Gastrocnemius medialis (tissue), 4 donors: ENCODE data around the gene KIAA0930. TPM values are rescaled to one million over a fixed set of nuclear protein-coding genes. Genes with fewer than 3 reads are reported as not detected.
A peak's percentile ranks its signal among the peaks of the same experiment; 100 is the strongest.

ENCODE experiments used
- ATAC-seq, 2 donors: fragments of 150-250 bp; one replicate each; pipeline ENCODE4 v1.9.1; 2016
- DNase-seq, 2 donors: peaks; one replicate each; pipeline ENCODE4 v3.0.0-alpha.2; 2019
- H3K27ac ChIP-seq, 4 donors: fragments of 200-600 bp; sonication (generic); 1 replicate in 1 of 4; 2 replicates in 3 of 4; pipeline ENCODE4 v1.5.1; 2016 to 2018; ENCODE audit warnings: mild to moderate bottlenecking in 2 of 4, moderate library complexity in 1 of 4
- H3K27me3 ChIP-seq, 3 donors: fragments of 200-600 bp; sonication (generic) in 2 of 3; 1 replicate in 1 of 3; 2 replicates in 2 of 3; pipeline versions ENCODE4 v1.5.1 to v1.6.0; 2016 to 2019; ENCODE audit warnings: mild to moderate bottlenecking in 1 of 3, moderate library complexity in 1 of 3
- H3K36me3 ChIP-seq, 2 donors: fragments of 200-600 bp; sonication (generic) in 1 of 2; one replicate each; pipeline ENCODE4 v1.5.1; 2017 to 2018
- H3K4me1 ChIP-seq, 2 donors: fragments of 200-600 bp; sonication (generic) in 1 of 2; one replicate each; pipeline ENCODE4 v1.5.1; 2016 to 2017; ENCODE audit warnings: mild to moderate bottlenecking in 2 of 2
- H3K4me3 ChIP-seq, 4 donors: fragments of 200-600 bp; sonication (generic) in 3 of 4; 1 replicate in 1 of 4; 2 replicates in 3 of 4; pipeline ENCODE4 v1.5.1; 2016 to 2019; ENCODE audit warnings: mild to moderate bottlenecking in 2 of 4
- H3K9me3 ChIP-seq, 3 donors: fragments of 200-600 bp; sonication (generic) in 2 of 3; 1 replicate in 1 of 3; 2 replicates in 2 of 3; pipeline ENCODE4 v1.5.1; 2016 to 2019
- POLR2A ChIP-seq, 2 donors: fragments of 450-650 bp; IDR thresholded peaks; one replicate each; pipeline ENCODE4 v1.6.1; 2017; ENCODE audit warnings: antibody characterized with exemption in 2 of 2, mild to moderate bottlenecking in 2 of 2, moderate library complexity in 2 of 2
- in situ Hi-C, 4 donors: fragments of 200-750 bp; cut with MboI; loops; one replicate each; pipeline versions ENCODE4 v1.15.0 to v1.8.0; 2017; ENCODE audit warnings: low sequenced_read_pairs in 4 of 4
- intact Hi-C: fragments of 100-400 bp; cut with DNase I; formaldehyde crosslinking; loops from one replicate; pipeline ENCODE4 v1.15.1; 2023; ENCODE audit warnings: low total_unique reads
- total RNA-seq, 4 donors: library from RNA; depleted of rRNA; stranded (reverse); fragments of >200 nt; gene quantifications; one replicate each; pipeline versions ENCODE4 v1.1.0 to v1.2.3, GENCODE V29; 2016
- TF ChIP-seq, protein P1 (sequence below), 5 experiments: fragments of 450-650 bp in 3 of 5; fragments of 200-600 bp in 2 of 5; sonication (generic) in 2 of 5; IDR thresholded peaks in 4 of 5; conservative IDR thresholded peaks in 1 of 5; 1 replicate in 4 of 5; 2 replicates in 1 of 5; pipeline ENCODE4 v1.5.1; 2016 to 2019; ENCODE audit warnings: antibody characterized with exemption in 5 of 5, mild to moderate bottlenecking in 3 of 5, moderate library complexity in 3 of 5

Gene KIAA0930
- total RNA-seq, 4 donors from 2014 or later = 45.1 to 99.9 (median 53.7) TPM

DNA sequence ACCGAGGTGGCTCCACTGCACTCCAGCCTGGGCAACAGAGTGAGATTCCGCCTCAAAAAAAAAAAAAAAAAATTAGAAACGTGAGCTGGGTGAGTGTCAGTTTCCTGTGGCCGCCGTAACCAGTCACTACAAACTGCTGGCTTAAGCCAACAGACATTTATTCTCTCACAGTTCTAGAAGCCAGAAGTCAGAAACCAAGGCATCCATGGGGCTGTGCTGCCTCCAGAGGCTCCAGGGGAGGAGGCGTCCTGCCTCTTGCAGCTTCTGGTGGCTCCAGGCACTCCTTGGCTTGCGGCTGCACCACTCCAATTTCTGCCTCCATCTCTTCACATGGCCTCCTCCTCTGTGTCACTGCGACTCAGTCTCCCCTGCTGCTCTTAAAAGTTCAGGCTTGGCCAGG, 11.1 kb upstream of the KIAA0930 start:
- Histone ChIP-seq H3K27ac (no peak overlapping the region), H3K4me3 (no peak overlapping the region), H3K4me1 (no peaks in the 10 kb centered on the region), H3K36me3 (no peaks in the 10 kb centered on the region), H3K9me3 (no peaks in the 10 kb centered on the region), H3K27me3 (no peaks in the 10 kb centered on the region)
- TF ChIP-seq, protein P1, sequence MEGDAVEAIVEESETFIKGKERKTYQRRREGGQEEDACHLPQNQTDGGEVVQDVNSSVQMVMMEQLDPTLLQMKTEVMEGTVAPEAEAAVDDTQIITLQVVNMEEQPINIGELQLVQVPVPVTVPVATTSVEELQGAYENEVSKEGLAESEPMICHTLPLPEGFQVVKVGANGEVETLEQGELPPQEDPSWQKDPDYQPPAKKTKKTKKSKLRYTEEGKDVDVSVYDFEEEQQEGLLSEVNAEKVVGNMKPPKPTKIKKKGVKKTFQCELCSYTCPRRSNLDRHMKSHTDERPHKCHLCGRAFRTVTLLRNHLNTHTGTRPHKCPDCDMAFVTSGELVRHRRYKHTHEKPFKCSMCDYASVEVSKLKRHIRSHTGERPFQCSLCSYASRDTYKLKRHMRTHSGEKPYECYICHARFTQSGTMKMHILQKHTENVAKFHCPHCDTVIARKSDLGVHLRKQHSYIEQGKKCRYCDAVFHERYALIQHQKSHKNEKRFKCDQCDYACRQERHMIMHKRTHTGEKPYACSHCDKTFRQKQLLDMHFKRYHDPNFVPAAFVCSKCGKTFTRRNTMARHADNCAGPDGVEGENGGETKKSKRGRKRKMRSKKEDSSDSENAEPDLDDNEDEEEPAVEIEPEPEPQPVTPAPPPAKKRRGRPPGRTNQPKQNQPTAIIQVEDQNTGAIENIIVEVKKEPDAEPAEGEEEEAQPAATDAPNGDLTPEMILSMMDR (IDR thresholded peaks at IDR 0.05 in 4 of 5, conservative IDR thresholded peaks at IDR 0.05 in 1 of 5) = no peak
- TF ChIP-seq POLR2A (IDR thresholded peaks at IDR 0.05) = no peak
- no peak for ATAC-seq
- intact Hi-C loops (no loop called here), in situ Hi-C loops (no loop called here)
- no peak for DNase-seq

DNA sequence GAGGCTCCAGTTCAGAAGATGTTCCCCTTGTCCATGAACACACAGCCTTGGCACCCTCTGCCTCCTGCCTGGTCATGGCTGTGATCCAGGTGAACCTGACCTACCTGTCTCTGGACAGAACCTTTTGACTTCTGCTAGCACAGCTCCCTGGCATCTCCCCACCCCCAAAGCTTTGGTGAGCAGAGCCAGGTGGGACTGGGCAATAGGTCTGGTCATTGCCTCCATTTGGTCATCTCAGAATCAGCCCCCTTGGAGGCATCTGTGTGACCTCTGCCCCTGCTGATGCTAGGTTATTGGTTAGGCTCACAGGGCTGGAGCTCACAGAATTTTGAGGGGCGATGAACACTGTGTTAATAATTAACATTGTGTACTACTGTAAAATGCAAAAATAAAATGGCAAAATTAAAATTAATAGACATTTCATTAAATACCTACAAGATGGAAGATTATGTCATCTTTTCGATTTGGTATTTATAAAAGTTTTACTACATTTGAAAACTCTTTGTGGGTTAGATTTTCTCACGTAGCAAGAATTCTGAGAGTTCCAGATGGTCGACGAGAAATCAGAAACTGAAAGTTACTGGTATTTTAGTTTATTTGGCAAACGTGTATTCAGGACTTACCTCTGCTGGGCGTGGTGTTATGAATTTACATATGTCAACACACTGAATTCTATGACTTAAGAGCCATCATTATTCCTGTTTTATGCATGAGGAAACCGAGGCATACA, 8.3 kb upstream of the KIAA0930 start:
- H3K4me1 ChIP-seq = no peaks in the 10 kb centered on the region
- no peak for DNase-seq
- TF ChIP-seq, protein P1 (IDR thresholded peaks at IDR 0.05 in 4 of 5, conservative IDR thresholded peaks at IDR 0.05 in 1 of 5) = no peak
- TF ChIP-seq POLR2A (IDR thresholded peaks at IDR 0.05) = no peak
- in situ Hi-C loops (no loop called here), intact Hi-C loops (no loop called here)
- H3K36me3 ChIP-seq = no peaks in the 10 kb centered on the region
- ATAC-seq = no peak
- no peak overlapping the region for H3K27ac ChIP-seq
- no peaks in the 10 kb centered on the region for H3K9me3 ChIP-seq
- no peak overlapping the region for H3K4me3 ChIP-seq
- H3K27me3 ChIP-seq = no peaks in the 10 kb centered on the region

DNA sequence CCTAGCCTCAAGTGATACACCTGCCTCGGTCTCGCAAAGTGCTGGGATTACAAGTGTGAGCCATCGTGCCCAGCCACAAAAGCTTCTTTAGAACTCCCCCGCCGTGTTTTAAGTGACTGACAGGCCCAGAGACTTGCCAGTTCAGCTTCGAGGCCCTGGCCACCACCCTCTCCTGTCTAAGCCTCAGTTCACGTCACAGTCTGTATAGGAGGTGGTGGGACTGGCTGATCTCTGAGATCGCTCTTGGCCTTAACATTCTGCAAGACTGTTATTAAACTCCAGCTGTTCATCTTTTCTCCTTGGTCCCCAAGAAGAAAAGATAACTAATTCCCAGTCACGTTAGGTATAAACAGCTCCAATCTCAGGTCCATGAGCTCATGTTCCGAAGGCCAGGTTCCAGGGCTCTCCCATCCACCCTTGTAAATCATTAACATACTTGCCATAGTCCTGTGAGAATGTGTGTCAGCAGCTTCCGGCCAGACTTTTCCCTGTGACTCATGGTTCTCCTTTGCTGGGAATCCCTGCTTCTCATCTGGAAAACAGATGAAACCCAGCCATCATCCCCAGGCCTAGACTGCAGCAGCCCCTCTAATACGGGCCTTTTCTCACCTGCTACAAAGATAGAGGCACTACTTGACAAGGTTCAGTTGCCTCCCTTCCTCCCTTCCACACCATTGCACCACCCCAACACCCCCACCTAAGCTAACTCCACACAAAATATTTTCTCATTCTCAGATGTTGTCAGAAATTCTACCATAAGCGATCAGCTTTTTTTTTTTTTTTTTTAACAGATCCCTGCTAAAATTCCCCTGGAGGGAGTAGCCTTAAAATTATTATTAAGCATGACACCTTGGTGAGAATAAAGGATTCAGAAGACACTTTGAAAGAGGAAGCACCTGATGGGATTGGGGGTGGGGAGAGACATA, 5.6 kb upstream of the KIAA0930 start:
- Histone ChIP-seq H3K27me3 (no peaks in the 10 kb centered on the region), H3K27ac (peak overlapping the region in 1 of 4 donors; percentile 18), H3K4me1 (peaks cover 0 to under 1% of the 10 kb centered on the region in 2 donors), H3K4me3 (no peak overlapping the region), H3K9me3 (no peaks in the 10 kb centered on the region), H3K36me3 (no peaks in the 10 kb centered on the region)
- ATAC-seq = peak in 1 of 2 donors; percentile 21
- intact Hi-C loops (no loop called here), in situ Hi-C loops (no loop called here)
- TF ChIP-seq, protein P1 (IDR thresholded peaks at IDR 0.05 in 4 of 5, conservative IDR thresholded peaks at IDR 0.05 in 1 of 5) = no peak
- no peak for TF ChIP-seq POLR2A (IDR thresholded peaks at IDR 0.05)
- no peak for DNase-seq

DNA sequence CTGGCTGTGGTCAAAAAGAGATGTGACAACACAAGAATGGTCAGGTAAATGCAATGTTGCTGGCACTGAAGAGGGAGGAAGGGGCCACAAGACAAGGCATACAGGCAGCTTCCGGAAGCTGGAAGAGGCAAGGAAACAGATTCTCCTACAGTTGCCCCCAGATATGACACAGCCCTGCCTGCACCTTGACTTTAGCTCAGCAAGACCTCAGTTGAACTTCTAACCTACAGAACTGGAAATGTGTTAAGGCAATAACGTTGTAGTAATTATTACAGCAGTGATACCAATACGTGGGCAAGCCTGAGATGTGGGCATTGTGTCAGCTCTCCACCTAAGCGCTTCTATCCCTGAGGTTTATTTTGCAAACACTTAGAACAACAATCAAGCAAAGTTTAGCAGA, 4.2 kb upstream of the KIAA0930 start:
- H3K36me3 ChIP-seq = no peaks in the 10 kb centered on the region
- TF ChIP-seq, protein P1 (IDR thresholded peaks at IDR 0.05 in 4 of 5, conservative IDR thresholded peaks at IDR 0.05 in 1 of 5) = no peak
- DNase-seq (no peak), ATAC-seq (no peak)
- no peak overlapping the region for H3K27ac ChIP-seq
- H3K4me1 ChIP-seq = peaks cover 2 to 10% of the 10 kb centered on the region in 2 donors
- no peaks in the 10 kb centered on the region for H3K9me3 ChIP-seq
- intact Hi-C loops (no loop called here), in situ Hi-C loops (no loop called here)
- no peaks in the 10 kb centered on the region for H3K27me3 ChIP-seq
- H3K4me3 ChIP-seq = no peak overlapping the region
